K562 (cell line): ENCODE data around the gene NAA38. TPM values are rescaled to one million over a fixed set of nuclear protein-coding genes. Genes with fewer than 3 reads are reported as not detected.
A peak's percentile ranks its signal among the peaks of the same experiment; 100 is the strongest.

ENCODE experiments used
- ATF6 ChIP-seq: sonication (generic); formaldehyde crosslinking; IDR thresholded peaks from 2 replicates; pipeline ENCODE4 v1.4.0; 2020; ENCODE audit warnings: mild to moderate bottlenecking, missing genetic modification reagents
- BMI1 ChIP-seq: fragments of 150-350 bp; IDR thresholded peaks from 2 replicates; pipeline ENCODE4 v1.6.1; 2014; ENCODE audit warnings: low read length
- DDX20 ChIP-seq: fragments of 450-650 bp; IDR thresholded peaks from 2 replicates; pipeline ENCODE4 v1.6.1; 2016; ENCODE audit warnings: missing genetic modification characterization, low read depth, mild to moderate bottlenecking, missing compliant biosample characterization, moderate library complexity
- EHMT2 ChIP-seq: fragments of 450-650 bp; IDR thresholded peaks from 2 replicates; pipeline ENCODE4 v1.6.1; 2018; ENCODE audit warnings: antibody characterized with exemption
- ESRRA ChIP-seq: fragments of 450-650 bp; IDR thresholded peaks from 2 replicates; pipeline ENCODE4 v1.6.1; 2014; ENCODE audit warnings: low read depth, mild to moderate bottlenecking, moderate library complexity, borderline replicate concordance
- KLF6 ChIP-seq: fragments of 250-450 bp; sonication (Bioruptor Pico); IDR thresholded peaks from 2 replicates; pipeline ENCODE4 v1.4.0; 2020; ENCODE audit warnings: mild to moderate bottlenecking, moderate library complexity, borderline replicate concordance
- MAZ ChIP-seq, 2 experiments: fragments of 450-650 bp in 1 of 2; sonication (generic) in 1 of 2; formaldehyde crosslinking; IDR thresholded peaks in 1 of 2; conservative IDR thresholded peaks in 1 of 2; 2 replicates each; pipeline versions ENCODE4 v1.4.0 to v1.5.0; 2020; ENCODE audit warnings: mild to moderate bottlenecking in 1 of 2, missing genetic modification reagents in 1 of 2
- MEF2A ChIP-seq: IDR thresholded peaks from 2 replicates; pipeline ENCODE4 v1.6.1; 2011; ENCODE audit warnings: low read depth, mild to moderate bottlenecking, low read length, moderate library complexity; ENCODE audit not compliant: control insufficient read depth
- MEIS2 ChIP-seq: fragments of 450-650 bp; IDR thresholded peaks from 2 replicates; pipeline ENCODE4 v1.6.1; 2014; ENCODE audit warnings: mild to moderate bottlenecking; ENCODE audit not compliant: partially characterized antibody
- REST ChIP-seq, 2 experiments: fragments of 450-650 bp; formaldehyde crosslinking in 1 of 2; IDR thresholded peaks; 2 replicates each; pipeline versions ENCODE4 v1.4.0 to v1.6.1; 2014 to 2020; ENCODE audit warnings: mild to moderate bottlenecking in 2 of 2, borderline replicate concordance in 1 of 2, low read depth in 1 of 2
- YBX1 ChIP-seq: fragments of 450-650 bp; IDR thresholded peaks from 2 replicates; pipeline ENCODE4 v1.7.1; 2016; ENCODE audit warnings: mild to moderate bottlenecking
- ZNF224 ChIP-seq: sonication (generic); formaldehyde crosslinking; IDR thresholded peaks from 2 replicates; pipeline ENCODE4 v1.8.0; 2022; ENCODE audit warnings: mild to moderate bottlenecking, missing genetic modification reagents
- ZNF253 ChIP-seq: fragments of 250-450 bp; sonication (Bioruptor Pico); conservative IDR thresholded peaks from 2 replicates; pipeline ENCODE4 v1.6.1; 2021; ENCODE audit warnings: mild to moderate bottlenecking
- ZNF398 ChIP-seq: fragments of 250-450 bp; sonication (Bioruptor Pico); IDR thresholded peaks from 2 replicates; pipeline ENCODE4 v1.8.0; 2021; ENCODE audit warnings: moderate library complexity, mild to moderate bottlenecking, inconsistent platforms
- polyA plus RNA-seq, 8 experiments: library from polyadenylated mRNA; depleted of rRNA in 4 of 8; stranded (reverse) in 5 of 8; unstranded in 3 of 8; fragments of >200 nt; fragmentation: Nextera tagmentation in 2 of 8; fragmentation: Illumina TruSeq in 1 of 8; extraction: Ambion mirVana in 2 of 8; extraction: Trizol in 1 of 8; gene quantifications; 2 replicates each; pipeline versions ENCODE4 v1.2.1 to v1.2.3, GENCODE V29; 2011 to 2014; ENCODE audit warnings: inconsistent platforms in 1 of 8, missing spikeins in 1 of 8
- total RNA-seq, 7 experiments: library from RNA; depleted of rRNA in 6 of 7; stranded (reverse); fragments of >200 nt in 6 of 7; fragmentation: Illumina TruSeq in 2 of 7; extraction: Trizol in 2 of 7; gene quantifications; 2 replicates each; pipeline versions ENCODE4 v1.2.1 to v1.2.3, GENCODE V29; 2011 to 2021; ENCODE audit warnings: low replicate concordance in 1 of 7

NAA38 gene
- total and polyA plus RNA-seq, 9 of the 15 experiments (the other 6 are each of a cell fraction or from before 2014, with no cell fraction given) = 16.4 to 99.8 (median 57.3) TPM

- no peak for TF ChIP-seq EHMT2
- no peak for TF ChIP-seq YBX1
- no peak for TF ChIP-seq BMI1
- no peak for TF ChIP-seq ZNF224 (CRISPR knock-in tag)
- no peak for TF ChIP-seq DDX20
- TF ChIP-seq MEF2A = no peak
- TF ChIP-seq ESRRA = peak; percentile 41; the same call in 1 of the 2 replicates
- peak; percentile 68 for TF ChIP-seq MEIS2
- TF ChIP-seq ATF6 = no peak
- no peak for TF ChIP-seq ZNF398
- no peak for TF ChIP-seq KLF6 (CRISPR knock-in tag)
- no peak for TF ChIP-seq ZNF253 (CRISPR knock-in tag)
- peak; percentile 49 to 86 for TF ChIP-seq MAZ (CRISPR knock-in tag; conservative IDR thresholded peaks at IDR 0.05 in 1 of 2, IDR thresholded peaks at IDR 0.05 in 1 of 2)
- TF ChIP-seq REST (IDR thresholded peaks at IDR 0.05; ENCODE audit: borderline replicate concordance) = no peak
- no peak for TF ChIP-seq REST (CRISPR knock-in tag; IDR thresholded peaks at IDR 0.05; ENCODE audit: low read depth)
Measured at GRCh38 chr17:7838090-7839075, 19.0 kb downstream of the NAA38 start (continued).
